Middle frontal gyrus (tissue), 1 donor: ENCODE measurements around the gene KRABD2.
"Not testable (repeated sequence)": the region's sequence is repeated elsewhere in the genome, so short reads cannot be mapped to it uniquely, and the experiment has no call there.

Experiments
- DNase-seq: peaks from one replicate; pipeline ENCODE4 v3.0.0-alpha.2; 2015; ENCODE audit warnings: low spot score; ENCODE audit errors: extremely low spot score

The KRABD2 gene

GRCh38 chr17:8362651-8363332, 13.7 kb downstream of the KRABD2 start:
- DNase-seq = no peak

DNA sequence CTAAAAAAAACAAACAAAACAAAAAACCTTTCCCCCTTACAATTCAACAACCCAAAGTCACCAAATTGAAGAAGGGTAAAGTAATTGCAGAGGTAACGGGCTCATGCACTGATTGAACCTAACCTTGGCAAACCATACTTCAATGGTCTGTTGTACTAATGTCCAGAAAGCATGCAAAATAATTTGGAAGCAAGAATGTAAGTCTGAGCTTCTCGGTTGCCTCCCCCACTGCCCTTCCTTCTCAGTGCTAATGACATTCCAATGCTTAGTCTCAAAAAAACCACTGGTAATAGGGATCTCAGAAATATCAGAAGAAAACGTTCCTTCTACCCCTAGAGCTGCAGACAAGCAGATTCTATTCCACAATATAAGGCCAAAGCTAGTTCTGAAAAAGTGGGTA, 15.8 kb downstream of the KRABD2 start:
- no peak for DNase-seq

DNA sequence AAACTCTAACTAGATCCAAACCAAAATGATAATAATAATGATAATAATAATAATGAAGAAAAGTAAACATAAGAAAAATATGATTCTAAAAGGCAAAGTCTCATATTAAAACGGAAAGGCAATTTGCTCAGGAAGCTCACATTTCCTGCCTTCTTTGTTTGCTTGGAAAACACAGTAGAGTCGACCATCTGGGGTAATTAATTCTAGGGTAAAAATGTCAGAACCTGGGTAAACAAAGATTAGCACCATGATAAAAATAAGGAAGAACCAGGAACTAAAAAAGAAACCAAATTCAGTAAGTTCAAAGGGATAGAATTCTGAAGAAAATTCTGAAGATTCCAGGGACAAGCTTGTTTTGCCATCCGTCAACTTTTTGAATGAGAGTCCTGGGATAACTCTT, 16.2 kb downstream of the KRABD2 start:
- DNase-seq = no peak

- DNase-seq = no peak
Measured at GRCh38 chr17:8359769-8360168, 16.7 kb downstream of the KRABD2 start.

DNA sequence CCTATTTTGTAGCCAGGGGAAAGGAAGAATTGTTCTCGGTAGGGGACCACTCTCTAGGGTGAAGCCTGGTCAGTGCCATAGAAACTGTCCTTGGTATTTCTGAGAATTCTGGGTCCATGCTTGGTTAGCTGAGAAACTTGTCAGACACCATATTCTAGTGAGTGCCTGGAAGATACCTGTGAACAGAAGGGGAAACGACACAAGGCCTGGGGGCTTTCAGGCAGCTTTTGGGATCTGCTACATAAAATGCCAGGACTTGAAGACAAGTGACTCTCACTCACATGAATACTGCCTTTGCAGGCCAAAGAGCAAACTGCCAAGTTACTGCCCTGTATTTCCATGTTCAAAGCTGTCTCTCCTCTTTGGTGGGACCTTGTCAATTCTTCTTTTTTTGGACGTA, 18.6 kb downstream of the KRABD2 start:
- no peak for DNase-seq

DNA sequence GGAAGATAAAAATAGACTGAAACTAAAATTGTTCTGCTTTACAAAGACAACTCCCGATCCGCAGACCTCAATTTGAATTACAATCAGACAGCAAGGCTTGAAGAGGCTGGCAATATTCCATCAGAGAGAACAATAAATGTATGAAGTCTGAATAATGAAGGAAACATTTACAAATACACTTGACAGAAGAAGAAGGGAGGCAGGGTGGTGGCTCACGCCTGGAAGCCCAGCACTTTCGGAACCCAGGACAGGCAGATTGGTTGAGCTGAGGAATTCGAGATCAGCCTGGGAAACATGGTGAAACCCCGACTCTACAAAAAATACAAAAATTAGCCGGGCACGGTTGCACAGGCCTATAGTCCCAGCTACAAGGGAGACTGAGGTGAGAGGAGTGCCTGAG, 22.3 kb downstream of the KRABD2 start:
- no peak for DNase-seq

- DNase-seq = no peak
Measured at GRCh38 chr17:8353736-8354135, 22.8 kb downstream of the KRABD2 start.

- no peak for DNase-seq
Measured at GRCh38 chr17:8350339-8350738, 26.2 kb downstream of the KRABD2 start.

- DNase-seq = not testable (repeated sequence)
Measured at GRCh38 chr17:8347001-8347400, 29.5 kb downstream of the KRABD2 start.

DNA sequence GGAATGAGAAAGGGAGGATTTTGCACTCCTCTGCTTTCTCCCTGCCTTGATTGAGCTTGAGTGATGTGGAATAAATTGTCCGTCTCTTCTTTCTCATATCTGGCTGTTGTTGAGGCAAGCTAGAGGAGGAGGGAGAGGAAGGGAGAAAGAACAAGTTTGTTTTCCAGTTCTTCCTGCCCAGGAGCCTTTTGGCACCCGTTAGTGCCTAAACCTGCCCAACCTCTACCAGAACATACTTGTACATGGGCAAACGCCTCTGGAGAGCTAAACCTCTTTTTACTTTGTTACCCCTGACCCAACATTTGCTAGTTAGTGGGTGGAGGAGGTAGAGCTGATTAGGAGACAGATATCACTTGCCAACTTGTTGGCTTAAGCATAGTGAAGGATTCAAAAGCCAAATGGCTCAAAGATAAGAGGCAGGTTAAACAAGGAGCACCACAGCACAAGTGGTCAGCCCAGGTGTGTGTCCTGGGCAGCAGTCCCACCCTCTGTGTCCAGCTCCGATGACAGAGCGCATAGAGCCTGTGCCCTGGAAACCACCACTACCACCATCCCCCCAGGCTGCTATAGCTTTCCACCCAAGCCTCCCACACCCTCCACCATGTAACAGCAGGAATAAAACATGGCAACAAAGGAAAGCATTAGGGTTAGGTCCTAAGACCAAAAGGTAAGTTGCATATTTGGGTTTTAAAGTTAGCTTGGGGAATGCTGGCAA, 30.4 kb downstream of the KRABD2 start:
- no peak for DNase-seq

- DNase-seq = no peak
Measured at GRCh38 chr17:8345052-8345690, 31.3 kb downstream of the KRABD2 start.

DNA sequence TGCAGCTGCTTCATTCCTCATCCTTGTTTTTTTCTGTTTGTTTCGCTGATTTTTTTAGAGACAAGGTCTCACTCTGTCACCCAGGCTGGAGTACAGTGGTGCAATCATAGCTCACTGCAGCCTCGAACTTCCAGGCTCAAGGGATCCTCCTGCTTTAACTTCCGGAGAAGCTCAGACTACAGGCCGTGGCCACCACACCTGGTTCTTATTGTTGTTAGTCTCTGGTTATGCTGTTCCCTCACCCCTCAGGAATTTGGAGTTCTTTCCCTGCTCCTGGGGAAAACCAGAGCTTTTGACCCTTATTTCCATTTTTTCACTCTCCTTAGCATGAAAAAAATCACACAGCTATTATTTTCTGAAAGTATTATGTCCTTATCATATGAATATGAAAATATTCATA, 35.0 kb downstream of the KRABD2 start:
- DNase-seq = no peak

DNA sequence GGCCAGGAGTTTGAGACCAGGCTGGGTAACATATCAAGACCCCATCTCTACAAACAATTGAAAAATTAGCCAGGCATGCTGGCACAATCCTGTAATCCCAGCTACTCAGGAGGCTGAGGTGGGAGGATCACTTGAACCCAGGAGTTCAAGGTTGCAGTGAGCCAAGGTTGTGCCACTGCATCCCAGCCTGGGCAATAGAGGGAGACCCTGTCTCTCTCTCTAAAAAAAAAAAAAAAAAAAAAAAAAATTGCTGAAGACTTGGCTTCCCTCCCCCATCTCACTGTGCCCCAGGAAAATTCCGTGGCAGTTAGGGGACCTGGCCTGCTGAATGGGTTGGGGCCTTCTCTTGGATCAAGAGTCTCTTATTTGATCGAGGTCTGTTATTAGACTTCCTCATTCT, 37.0 kb downstream of the KRABD2 start, which contains the start of gene ODF4:
ODF4 (plus strand) TSS at position 301 of the 400 bp plus-strand sequence. CDS start 212 bp downstream, outside the sequence.
- DNase-seq = no peak

DNA sequence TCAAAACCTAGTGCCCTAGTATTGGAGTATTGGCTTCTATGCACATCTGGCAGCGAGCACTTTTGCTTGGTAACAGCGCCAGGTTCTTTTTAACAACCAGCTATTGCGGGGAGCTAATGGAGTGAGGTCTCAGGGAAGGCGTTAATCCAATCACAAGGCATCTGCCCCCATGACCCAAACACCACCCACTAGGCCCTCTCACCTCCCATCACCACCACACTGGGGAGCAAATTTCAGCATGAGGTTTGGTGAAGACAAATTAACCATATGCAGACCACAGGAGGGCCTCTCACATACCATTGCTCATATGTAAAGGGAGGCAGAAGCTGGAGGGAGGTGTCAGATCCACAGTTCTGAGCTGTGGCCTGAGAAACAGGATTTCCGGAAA, 37.8 kb downstream of the KRABD2 start:
- DNase-seq = no peak

DNA sequence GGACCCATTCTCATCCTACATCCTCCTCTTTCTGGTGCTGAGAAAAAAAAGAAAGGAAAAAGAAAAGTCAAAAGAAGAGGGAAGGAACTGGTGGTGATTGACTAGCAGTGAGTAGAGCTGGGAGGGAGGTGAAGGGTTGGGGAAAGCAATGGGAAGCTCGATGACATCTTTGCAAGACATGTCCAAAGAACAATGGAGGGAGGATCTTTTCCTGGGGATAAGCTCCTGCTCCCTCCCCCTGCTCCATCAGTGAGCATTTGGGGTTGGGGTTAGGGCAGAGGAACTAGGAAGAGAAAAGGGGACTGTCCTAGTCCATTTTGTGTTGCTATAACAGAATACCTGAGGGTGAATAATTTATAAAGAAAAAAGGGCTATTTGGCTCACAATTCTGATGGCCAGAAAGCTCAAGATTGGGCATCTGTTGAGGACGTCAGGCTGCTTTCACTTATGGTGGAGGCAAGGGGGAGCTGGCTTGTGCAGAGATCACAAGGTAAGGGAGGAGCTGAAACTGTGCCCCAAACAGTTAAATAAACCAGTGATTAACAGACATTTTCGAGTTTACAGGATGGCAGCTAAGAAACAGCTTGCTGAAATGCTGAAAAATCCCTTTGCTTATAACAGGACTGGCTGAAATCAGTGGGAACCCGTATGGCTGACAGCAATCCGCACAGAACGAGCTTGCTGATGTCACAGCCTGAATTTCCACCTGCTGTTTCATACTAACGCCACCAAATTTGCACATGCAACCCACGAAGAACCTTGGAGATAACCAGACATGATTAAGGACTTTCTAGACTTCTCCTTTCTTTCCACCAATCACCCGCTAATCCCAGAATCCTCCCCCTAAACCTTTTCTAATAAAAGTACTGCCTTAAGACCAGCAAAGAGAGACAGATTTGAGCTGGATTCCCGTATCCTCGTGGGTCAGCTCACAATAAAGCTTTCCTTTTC, 38.4 kb downstream of the KRABD2 start:
- DNase-seq = no peak

DNA sequence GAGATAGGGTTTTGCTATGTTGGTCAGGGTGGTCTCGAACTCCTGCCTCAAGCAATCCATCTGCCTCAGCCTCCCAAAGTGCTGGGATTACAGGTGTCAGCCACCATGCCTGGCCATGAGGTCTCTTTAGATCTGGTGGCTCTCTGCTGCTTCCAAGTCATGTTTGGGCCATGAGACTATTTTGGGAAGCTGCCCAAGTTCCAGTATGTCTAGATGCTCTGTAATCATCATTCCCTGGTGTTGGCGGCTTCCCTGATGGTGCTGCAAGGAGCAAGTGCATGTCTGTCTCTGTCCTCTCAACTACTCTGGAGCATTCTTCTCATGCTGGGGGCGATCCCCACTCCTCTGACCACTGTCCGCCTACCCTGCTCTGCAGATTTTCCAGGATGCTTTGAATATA, 43.2 kb downstream of the KRABD2 start:
- DNase-seq = no peak

GRCh38 chr17:8332688-8333087, 43.8 kb downstream of the KRABD2 start:
- DNase-seq = no peak

DNA sequence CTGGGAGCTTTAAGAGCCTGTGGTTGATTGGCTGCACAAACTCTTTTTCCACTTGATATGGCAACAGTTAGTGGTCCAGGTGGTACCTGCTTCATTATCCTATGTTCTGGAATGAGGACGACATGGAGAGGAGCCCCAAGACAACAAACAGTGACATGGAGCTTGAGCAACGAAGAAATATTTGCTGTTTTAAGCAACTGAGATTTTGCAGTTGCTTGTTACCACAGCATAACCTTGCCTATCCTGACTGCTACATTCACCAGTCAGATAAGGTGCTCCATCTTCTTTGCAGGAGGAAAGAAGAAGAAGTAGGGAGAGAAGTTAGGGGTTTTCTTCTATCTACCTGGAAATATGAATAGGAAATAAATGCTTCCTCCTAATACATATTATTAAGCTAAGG, 44.4 kb downstream of the KRABD2 start:
- DNase-seq = no peak

DNA sequence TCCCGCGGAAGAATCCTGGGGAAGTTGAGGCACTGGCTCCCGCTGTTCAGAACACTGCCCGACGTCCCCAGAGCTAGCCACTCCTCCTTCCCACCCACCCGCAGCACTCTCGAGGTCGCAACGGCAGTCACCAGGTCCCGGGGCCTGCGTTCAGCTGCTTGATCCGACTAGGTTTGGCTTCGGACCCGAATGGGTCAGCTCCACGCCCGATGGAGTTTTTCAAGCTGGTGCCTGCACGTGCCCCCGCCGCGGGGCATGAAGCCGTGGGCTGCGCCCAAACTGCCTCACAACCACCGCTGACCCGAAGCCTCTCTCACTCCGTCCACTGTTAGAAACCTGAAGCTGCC, 49.2 kb downstream of the KRABD2 start:
- DNase-seq = no peak
